ENCODE measurements around the gene ELN.

- TF ChIP-seq, protein P1, sequence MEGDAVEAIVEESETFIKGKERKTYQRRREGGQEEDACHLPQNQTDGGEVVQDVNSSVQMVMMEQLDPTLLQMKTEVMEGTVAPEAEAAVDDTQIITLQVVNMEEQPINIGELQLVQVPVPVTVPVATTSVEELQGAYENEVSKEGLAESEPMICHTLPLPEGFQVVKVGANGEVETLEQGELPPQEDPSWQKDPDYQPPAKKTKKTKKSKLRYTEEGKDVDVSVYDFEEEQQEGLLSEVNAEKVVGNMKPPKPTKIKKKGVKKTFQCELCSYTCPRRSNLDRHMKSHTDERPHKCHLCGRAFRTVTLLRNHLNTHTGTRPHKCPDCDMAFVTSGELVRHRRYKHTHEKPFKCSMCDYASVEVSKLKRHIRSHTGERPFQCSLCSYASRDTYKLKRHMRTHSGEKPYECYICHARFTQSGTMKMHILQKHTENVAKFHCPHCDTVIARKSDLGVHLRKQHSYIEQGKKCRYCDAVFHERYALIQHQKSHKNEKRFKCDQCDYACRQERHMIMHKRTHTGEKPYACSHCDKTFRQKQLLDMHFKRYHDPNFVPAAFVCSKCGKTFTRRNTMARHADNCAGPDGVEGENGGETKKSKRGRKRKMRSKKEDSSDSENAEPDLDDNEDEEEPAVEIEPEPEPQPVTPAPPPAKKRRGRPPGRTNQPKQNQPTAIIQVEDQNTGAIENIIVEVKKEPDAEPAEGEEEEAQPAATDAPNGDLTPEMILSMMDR (IDR thresholded peaks at IDR 0.05), result no peak
- TF ChIP-seq POLR2A (IDR thresholded peaks at IDR 0.05), result no peak
Observed at GRCh38 chr7:74037609-74038008, 9.6 kb downstream of the ELN start.

All from thyroid gland (tissue), 4 donors.